SK-N-MC (cell line): ENCODE measurements around the gene CYCS.

Experiments used
- EZH2 ChIP-seq: fragments of 200-600 bp; sonication (generic); IDR thresholded peaks from one replicate; pipeline ENCODE4 v1.6.1; 2017; ENCODE audit warnings: antibody characterized with exemption
- POLR2AphosphoS5 ChIP-seq: IDR thresholded peaks from 2 replicates; pipeline ENCODE4 v1.6.1; 2012; ENCODE audit warnings: mild to moderate bottlenecking, low read depth, low read length, borderline replicate concordance

DNA sequence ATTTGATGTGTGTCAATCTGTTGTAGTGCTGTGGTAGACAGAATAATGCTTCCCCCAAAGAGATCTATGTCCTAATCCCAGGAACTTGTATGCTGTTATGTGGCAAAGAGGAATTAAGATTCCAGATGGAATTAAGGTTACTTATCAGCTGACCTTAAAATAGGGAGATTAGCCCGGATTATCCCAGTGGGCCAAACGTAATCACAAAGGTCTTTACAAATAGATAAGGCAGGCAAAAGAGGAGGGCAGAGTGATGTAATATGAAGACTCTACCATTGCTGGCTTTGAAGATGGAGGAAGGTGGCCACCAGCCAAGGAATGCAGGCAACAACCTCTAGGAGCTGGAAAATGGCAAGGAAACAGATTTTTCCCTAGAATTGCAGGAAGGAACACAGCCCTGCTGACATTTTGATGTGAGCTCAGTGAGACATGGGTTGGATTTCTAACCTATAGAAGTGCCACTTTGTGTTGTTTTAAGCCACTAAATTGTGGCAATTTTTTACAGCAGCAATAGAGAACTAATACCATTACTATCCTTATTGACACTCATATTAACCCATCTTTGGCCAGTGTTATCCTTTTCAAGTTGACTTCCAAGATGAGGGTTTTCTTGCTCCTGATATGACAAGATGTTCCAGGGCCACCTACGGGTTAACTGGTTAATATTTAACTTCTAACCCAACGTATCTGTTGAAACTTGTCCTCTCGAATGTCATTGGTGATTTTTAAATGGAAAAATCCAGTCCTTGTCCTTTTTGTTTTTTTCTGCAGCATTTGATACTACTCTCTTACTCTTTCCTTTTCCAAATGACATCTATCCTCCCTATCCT lies 29.3 kb downstream of the CYCS start:
- TF ChIP-seq POLR2AphosphoS5 (no peak), EZH2 (no peak)
